BLaER1 treated with 17β-estradiol and CSF1 and Interleukin-3, amounts not matched to agents 10 nM and 100 nM (cell line): ENCODE data around the gene OR2D3.
"Not testable (repeated sequence)": the region's sequence is repeated elsewhere in the genome, so short reads cannot be mapped to it uniquely, and the experiment has no call there.

Experiments used
- H3K27ac ChIP-seq, 11 experiments: shearing (Covaris generic); formaldehyde crosslinking; 2 replicates each; pipeline ENCODE4 v1.8.1; 2022
- H3K27me3 ChIP-seq, 11 experiments: shearing (Covaris generic); formaldehyde crosslinking; 2 replicates each; pipeline ENCODE4 v1.8.1; 2022
- H3K36me3 ChIP-seq, 11 experiments: shearing (Covaris generic); formaldehyde crosslinking; 2 replicates each; pipeline ENCODE4 v1.8.1; 2022
- H3K4me1 ChIP-seq, 10 experiments: shearing (Covaris generic); formaldehyde crosslinking; 2 replicates each; pipeline ENCODE4 v1.8.1; 2022
- H3K4me2 ChIP-seq, 11 experiments: shearing (Covaris generic); formaldehyde crosslinking; 2 replicates each; pipeline ENCODE4 v1.8.1; 2022
- H3K4me3 ChIP-seq, 10 experiments: shearing (Covaris generic); formaldehyde crosslinking; 2 replicates each; pipeline ENCODE4 v1.8.1; 2022
- H3K9ac ChIP-seq, 11 experiments: shearing (Covaris generic); formaldehyde crosslinking; 2 replicates each; pipeline ENCODE4 v1.8.1; 2022
- H3K9me3 ChIP-seq, 11 experiments: shearing (Covaris generic); formaldehyde crosslinking; replicated peaks in 1 of 11; 2 replicates each; pipeline ENCODE4 v1.8.1; 2022
- H4K20me1 ChIP-seq, 11 experiments: shearing (Covaris generic); formaldehyde crosslinking; 2 replicates each; pipeline ENCODE4 v1.8.1; 2022
- Cebpa-rat ChIP-seq, 11 experiments: shearing (Covaris generic); IDR thresholded peaks; 2 replicates each; pipeline ENCODE4 v1.8.1; 2022

The OR2D3 gene

GRCh38 chr11:6894097-6894496 lies 26.7 kb upstream of the OR2D3 start:
- no peaks in the 10 kb centered on the region for H3K4me1 ChIP-seq
- no peaks in the 10 kb centered on the region for H3K36me3 ChIP-seq
- H3K27me3 ChIP-seq = no peaks in the 10 kb centered on the region
- TF ChIP-seq Cebpa-rat (IDR thresholded peaks at IDR 0.05) = no peak
- H3K4me3 ChIP-seq = no peak overlapping the region
- no peaks in the 10 kb centered on the region for H4K20me1 ChIP-seq
- no peak overlapping the region for H3K9ac ChIP-seq
- H3K9me3 ChIP-seq = peaks cover 0 to 2% (median 0%) of the 10 kb centered on the region in 11 experiments; a peak in 2 of 22 replicates
- H3K27ac ChIP-seq = no peak overlapping the region
- H3K4me2 ChIP-seq = no peak overlapping the region

- Histone ChIP-seq H3K4me1 (no peaks in the 10 kb centered on the region), H4K20me1 (no peaks in the 10 kb centered on the region), H3K36me3 (no peaks in the 10 kb centered on the region), H3K27me3 (no peaks in the 10 kb centered on the region), H3K9ac (no peak overlapping the region), H3K4me3 (no peak overlapping the region), H3K9me3 (no peaks in the 10 kb centered on the region), H3K27ac (no peak overlapping the region), H3K4me2 (no peak overlapping the region)
- no peak for TF ChIP-seq Cebpa-rat (IDR thresholded peaks at IDR 0.05)
These were observed 25.8 kb upstream of the OR2D3 start for GRCh38 chr11:6895010-6895409.

- no peaks in the 10 kb centered on the region for H3K4me1 ChIP-seq
- 0 out of 22 replicates have a peak, but pooled peaks of 1 of the 11 experiments have one; percentile 37 for TF ChIP-seq Cebpa-rat (IDR thresholded peaks at IDR 0.05)
These were observed 21.9 kb upstream of the OR2D3 start for GRCh38 chr11:6898911-6899310.

GRCh38 chr11:6900327-6900999 lies 20.3 kb upstream of the OR2D3 start:
- Histone ChIP-seq H3K4me3 (no peak overlapping the region), H3K36me3 (no peaks in the 10 kb centered on the region), H4K20me1 (no peaks in the 10 kb centered on the region), H3K27ac (no peak overlapping the region), H3K27me3 (no peaks in the 10 kb centered on the region), H3K4me1 (no peaks in the 10 kb centered on the region), H3K4me2 (no peak overlapping the region), H3K9me3 (peaks cover 4 to 15% (median 10%) of the 10 kb centered on the region in 11 experiments; a peak in 14 of 22 replicates), H3K9ac (no peak overlapping the region)
- no peak for TF ChIP-seq Cebpa-rat (IDR thresholded peaks at IDR 0.05)

More at GRCh38 chr11:6898911-6899310, 21.9 kb upstream of the OR2D3 start:
- no peak overlapping the region for H3K4me3 ChIP-seq
- H3K9ac ChIP-seq = no peak overlapping the region
- no peak overlapping the region for H3K27ac ChIP-seq
- H3K36me3 ChIP-seq = no peaks in the 10 kb centered on the region
- H3K4me2 ChIP-seq = no peak overlapping the region
- no peaks in the 10 kb centered on the region for H3K27me3 ChIP-seq
- H4K20me1 ChIP-seq = no peaks in the 10 kb centered on the region
- H3K9me3 ChIP-seq = peaks cover 0 to 1% (median 0%) of the 10 kb centered on the region in 11 experiments; a peak in 3 of 22 replicates

- not testable (repeated sequence) for H3K27me3 ChIP-seq, H3K4me3 ChIP-seq, H3K4me1 ChIP-seq, H3K9ac ChIP-seq, H3K27ac ChIP-seq, H3K36me3 ChIP-seq, H4K20me1 ChIP-seq, H3K4me2 ChIP-seq
- H3K9me3 ChIP-seq = peaks cover 4 to 15% (median 10%) of the 10 kb centered on the region in 11 experiments; a peak in 14 of 22 replicates
These were observed 16.0 kb upstream of the OR2D3 start for GRCh38 chr11:6904804-6905203.

- Histone ChIP-seq H3K4me1 (no peaks in the 10 kb centered on the region), H3K4me3 (no peak overlapping the region), H3K9ac (no peak overlapping the region), H3K27ac (no peak overlapping the region), H3K36me3 (no peaks in the 10 kb centered on the region), H3K4me2 (no peak overlapping the region), H3K9me3 (no peaks in the 10 kb centered on the region), H4K20me1 (no peaks in the 10 kb centered on the region), H3K27me3 (no peaks in the 10 kb centered on the region)
- TF ChIP-seq Cebpa-rat (IDR thresholded peaks at IDR 0.05) = no peak
These were observed 9.4 kb upstream of the OR2D3 start for GRCh38 chr11:6911378-6911777.

GRCh38 chr11:6911948-6912347 lies 8.9 kb upstream of the OR2D3 start:
- TF ChIP-seq Cebpa-rat (IDR thresholded peaks at IDR 0.05) = no peak
- no peak overlapping the region for H3K9ac ChIP-seq
- H3K4me3 ChIP-seq = no peak overlapping the region
- H3K36me3 ChIP-seq = no peaks in the 10 kb centered on the region
- no peaks in the 10 kb centered on the region for H3K9me3 ChIP-seq
- no peak overlapping the region for H3K4me2 ChIP-seq
- H3K27me3 ChIP-seq = no peaks in the 10 kb centered on the region
- no peak overlapping the region for H3K27ac ChIP-seq
- H4K20me1 ChIP-seq = no peaks in the 10 kb centered on the region
- no peaks in the 10 kb centered on the region for H3K4me1 ChIP-seq

GRCh38 chr11:6919698-6920097 lies 1.1 kb upstream of the OR2D3 start:
- no peak overlapping the region for H3K27ac ChIP-seq
- H4K20me1 ChIP-seq = no peaks in the 10 kb centered on the region
- no peak for TF ChIP-seq Cebpa-rat (IDR thresholded peaks at IDR 0.05)
- H3K27me3 ChIP-seq = no peaks in the 10 kb centered on the region
- no peak overlapping the region for H3K4me2 ChIP-seq
- no peaks in the 10 kb centered on the region for H3K4me1 ChIP-seq
- no peak overlapping the region for H3K9ac ChIP-seq
- no peak overlapping the region for H3K4me3 ChIP-seq
- peaks cover 0 to 7% (median 0%) of the 10 kb centered on the region in 11 experiments; a peak in 3 of 22 replicates for H3K9me3 ChIP-seq
- no peaks in the 10 kb centered on the region for H3K36me3 ChIP-seq

GRCh38 chr11:6925007-6925577 lies 4.3 kb downstream of the OR2D3 start:
- H3K4me3 ChIP-seq = no peak overlapping the region
- H3K27ac ChIP-seq = no peak overlapping the region
- H3K9ac ChIP-seq = no peak overlapping the region
- no peak overlapping the region for H3K4me2 ChIP-seq
- TF ChIP-seq Cebpa-rat (IDR thresholded peaks at IDR 0.05) = no peak
- peaks cover 0 to 10% (median 7%) of the 10 kb centered on the region in 11 experiments; a peak in 13 of 22 replicates for H3K9me3 ChIP-seq
- H3K27me3 ChIP-seq = no peaks in the 10 kb centered on the region
- no peaks in the 10 kb centered on the region for H3K4me1 ChIP-seq
- no peaks in the 10 kb centered on the region for H3K36me3 ChIP-seq
- no peaks in the 10 kb centered on the region for H4K20me1 ChIP-seq

GRCh38 chr11:6925636-6926207 lies 4.9 kb downstream of the OR2D3 start:
- no peak for TF ChIP-seq Cebpa-rat (IDR thresholded peaks at IDR 0.05)
- H3K4me2 ChIP-seq = no peak overlapping the region
- no peaks in the 10 kb centered on the region for H3K4me1 ChIP-seq
- no peak overlapping the region for H3K9ac ChIP-seq
- H3K9me3 ChIP-seq = peaks cover 0 to 9% (median 7%) of the 10 kb centered on the region in 11 experiments; a peak in 12 of 22 replicates
- no peaks in the 10 kb centered on the region for H3K27me3 ChIP-seq
- no peaks in the 10 kb centered on the region for H3K36me3 ChIP-seq
- no peaks in the 10 kb centered on the region for H4K20me1 ChIP-seq
- no peak overlapping the region for H3K4me3 ChIP-seq
- H3K27ac ChIP-seq = no peak overlapping the region
